ENCODE data around the gene PHACTR3. TPM values are rescaled to one million over a fixed set of nuclear protein-coding genes. Genes with fewer than 3 reads are reported as not detected.
A peak's percentile ranks its signal among the peaks of the same experiment; 100 is the strongest.

The PHACTR3 gene
- total RNA-seq, 1 donor from 2014 or later, result 22.3 TPM

DNA sequence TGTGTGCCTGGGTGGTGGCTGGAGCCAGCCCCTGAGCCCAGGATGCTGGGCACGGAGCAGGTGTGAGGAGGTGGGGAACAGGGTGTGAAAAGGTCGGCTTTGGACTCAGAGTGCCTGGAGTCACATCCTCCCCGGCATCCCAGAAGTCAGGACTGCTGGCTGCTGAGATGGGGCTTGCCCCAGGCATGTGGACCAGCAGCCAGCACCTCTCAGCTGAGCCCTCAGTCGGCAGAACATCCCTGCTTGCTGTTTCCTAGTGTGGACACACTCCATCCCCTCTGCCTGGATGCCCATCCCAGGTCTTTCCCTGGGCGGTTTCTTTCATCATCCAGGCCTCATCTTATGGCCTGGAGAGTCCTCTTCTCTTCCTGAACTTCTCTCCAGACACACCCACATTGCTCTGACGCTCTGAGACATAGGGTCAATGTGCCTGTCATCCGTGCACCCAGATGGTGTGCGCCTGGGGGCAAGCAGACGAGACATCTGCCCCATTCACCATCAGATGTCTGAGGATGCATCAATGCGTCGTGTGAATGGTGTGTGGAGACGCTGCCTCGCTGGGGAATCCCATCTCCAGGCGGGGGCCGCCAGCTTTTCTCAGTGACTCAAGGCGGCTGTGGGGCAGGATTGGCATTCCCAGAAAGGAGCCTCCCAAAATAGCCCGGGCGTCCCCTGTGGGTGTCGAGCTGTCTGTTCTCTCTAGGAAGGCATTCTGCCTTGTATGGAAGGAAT is 224.9 kb downstream of the PHACTR3 start:
- no peaks in the 10 kb centered on the region for H3K36me3 Mint-ChIP-seq (ENCODE audit: low read depth)
- no peak overlapping the region for H3K27ac Mint-ChIP-seq (ENCODE audit: unreplicated experiment)
- DNase-seq (ENCODE audit: low read depth, low spot score), result no peak
- no peaks in the 10 kb centered on the region for H3K27me3 Mint-ChIP-seq (ENCODE audit: low read depth)
- H3K4me1 Mint-ChIP-seq, result peaks cover 33% of the 10 kb centered on the region
- TF ChIP-seq, protein P1, sequence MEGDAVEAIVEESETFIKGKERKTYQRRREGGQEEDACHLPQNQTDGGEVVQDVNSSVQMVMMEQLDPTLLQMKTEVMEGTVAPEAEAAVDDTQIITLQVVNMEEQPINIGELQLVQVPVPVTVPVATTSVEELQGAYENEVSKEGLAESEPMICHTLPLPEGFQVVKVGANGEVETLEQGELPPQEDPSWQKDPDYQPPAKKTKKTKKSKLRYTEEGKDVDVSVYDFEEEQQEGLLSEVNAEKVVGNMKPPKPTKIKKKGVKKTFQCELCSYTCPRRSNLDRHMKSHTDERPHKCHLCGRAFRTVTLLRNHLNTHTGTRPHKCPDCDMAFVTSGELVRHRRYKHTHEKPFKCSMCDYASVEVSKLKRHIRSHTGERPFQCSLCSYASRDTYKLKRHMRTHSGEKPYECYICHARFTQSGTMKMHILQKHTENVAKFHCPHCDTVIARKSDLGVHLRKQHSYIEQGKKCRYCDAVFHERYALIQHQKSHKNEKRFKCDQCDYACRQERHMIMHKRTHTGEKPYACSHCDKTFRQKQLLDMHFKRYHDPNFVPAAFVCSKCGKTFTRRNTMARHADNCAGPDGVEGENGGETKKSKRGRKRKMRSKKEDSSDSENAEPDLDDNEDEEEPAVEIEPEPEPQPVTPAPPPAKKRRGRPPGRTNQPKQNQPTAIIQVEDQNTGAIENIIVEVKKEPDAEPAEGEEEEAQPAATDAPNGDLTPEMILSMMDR (conservative IDR thresholded peaks at IDR 0.05), result no peak
- no peak overlapping the region for H3K4me3 Mint-ChIP-seq
- H3K9me3 Mint-ChIP-seq, result no peaks in the 10 kb centered on the region

DNA sequence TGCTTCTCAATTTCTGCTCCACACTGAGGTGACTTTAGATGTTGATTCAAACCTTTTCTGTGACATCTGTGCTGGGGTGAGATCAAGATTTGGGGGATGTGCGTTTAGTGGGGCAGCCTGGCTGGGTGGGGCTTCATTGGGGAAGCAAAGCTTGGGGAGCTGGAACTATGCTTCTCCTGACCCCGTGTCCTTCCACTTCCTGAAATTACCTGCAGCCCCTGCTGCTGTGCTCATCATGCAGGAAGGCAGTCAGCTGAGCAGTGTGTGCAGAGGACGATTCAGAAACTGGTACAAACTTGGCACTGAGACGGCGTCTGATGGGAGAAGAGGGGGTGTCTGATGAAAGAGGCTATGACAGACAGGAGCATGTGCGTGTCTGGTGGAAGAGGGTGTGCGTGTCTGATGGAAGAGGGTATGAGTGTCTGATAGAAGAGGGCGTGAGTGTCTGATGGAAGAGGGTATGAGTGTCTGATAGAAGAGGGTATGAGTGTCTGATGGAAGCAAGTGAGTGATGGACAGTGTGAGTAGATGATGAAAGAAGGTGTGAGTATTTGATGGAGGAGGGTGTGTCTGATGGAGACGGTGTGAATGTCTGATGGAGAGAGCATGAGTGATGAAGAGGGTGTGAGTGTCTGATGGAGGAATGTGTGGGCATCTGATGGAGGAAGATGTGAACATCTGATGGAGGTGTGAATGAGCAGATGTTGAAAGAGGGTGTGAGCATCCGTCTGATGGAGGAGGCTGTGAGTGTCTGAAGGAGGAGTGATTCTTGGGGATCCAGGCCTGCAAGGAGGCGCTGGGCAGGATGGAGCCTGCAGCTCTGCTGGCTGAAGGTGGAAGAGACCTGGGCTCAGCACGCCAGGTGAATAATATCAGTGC is 225.7 kb downstream of the PHACTR3 start:
- H3K4me3 Mint-ChIP-seq, result no peak overlapping the region

DNA sequence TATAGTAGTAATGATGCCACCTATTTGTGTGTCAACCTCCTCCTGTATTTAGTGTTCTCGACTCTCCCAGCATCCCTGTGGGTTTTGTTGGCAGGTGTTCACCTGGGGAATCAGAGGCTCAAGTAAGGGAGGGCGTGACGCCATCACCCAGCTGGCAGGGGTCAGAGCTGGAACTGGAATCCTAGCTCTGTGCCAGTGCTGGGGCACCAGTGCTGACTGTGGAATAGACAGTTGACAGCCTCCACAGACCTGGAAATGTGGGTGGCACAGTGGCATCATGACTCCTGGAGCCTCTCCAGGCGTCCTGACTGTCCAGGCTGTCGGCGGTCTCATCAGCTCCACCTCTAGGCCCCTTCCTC is 226.3 kb downstream of the PHACTR3 start:
- no peak overlapping the region for H3K4me3 Mint-ChIP-seq
- no peaks in the 10 kb centered on the region for H3K9me3 Mint-ChIP-seq
- no peaks in the 10 kb centered on the region for H3K36me3 Mint-ChIP-seq (ENCODE audit: low read depth)
- peaks cover 8% of the 10 kb centered on the region for H3K27me3 Mint-ChIP-seq (ENCODE audit: low read depth)
- TF ChIP-seq, protein P1 (conservative IDR thresholded peaks at IDR 0.05), result no peak
- H3K4me1 Mint-ChIP-seq, result peaks cover 47% of the 10 kb centered on the region
- no peak overlapping the region for H3K27ac Mint-ChIP-seq (ENCODE audit: unreplicated experiment)
- DNase-seq (ENCODE audit: low read depth, low spot score), result no peak

More for the DNA sequence above, 225.7 kb downstream of the PHACTR3 start:
- Mint-ChIP-seq H3K27me3 (ENCODE audit: low read depth) (peaks cover 8% of the 10 kb centered on the region), H3K4me1 (peaks cover 41% of the 10 kb centered on the region), H3K27ac (ENCODE audit: unreplicated experiment) (no peak overlapping the region), H3K36me3 (ENCODE audit: low read depth) (no peaks in the 10 kb centered on the region), H3K9me3 (no peaks in the 10 kb centered on the region)
- no peak for DNase-seq (ENCODE audit: low read depth, low spot score)
- TF ChIP-seq, protein P1 (conservative IDR thresholded peaks at IDR 0.05), result no peak

DNA sequence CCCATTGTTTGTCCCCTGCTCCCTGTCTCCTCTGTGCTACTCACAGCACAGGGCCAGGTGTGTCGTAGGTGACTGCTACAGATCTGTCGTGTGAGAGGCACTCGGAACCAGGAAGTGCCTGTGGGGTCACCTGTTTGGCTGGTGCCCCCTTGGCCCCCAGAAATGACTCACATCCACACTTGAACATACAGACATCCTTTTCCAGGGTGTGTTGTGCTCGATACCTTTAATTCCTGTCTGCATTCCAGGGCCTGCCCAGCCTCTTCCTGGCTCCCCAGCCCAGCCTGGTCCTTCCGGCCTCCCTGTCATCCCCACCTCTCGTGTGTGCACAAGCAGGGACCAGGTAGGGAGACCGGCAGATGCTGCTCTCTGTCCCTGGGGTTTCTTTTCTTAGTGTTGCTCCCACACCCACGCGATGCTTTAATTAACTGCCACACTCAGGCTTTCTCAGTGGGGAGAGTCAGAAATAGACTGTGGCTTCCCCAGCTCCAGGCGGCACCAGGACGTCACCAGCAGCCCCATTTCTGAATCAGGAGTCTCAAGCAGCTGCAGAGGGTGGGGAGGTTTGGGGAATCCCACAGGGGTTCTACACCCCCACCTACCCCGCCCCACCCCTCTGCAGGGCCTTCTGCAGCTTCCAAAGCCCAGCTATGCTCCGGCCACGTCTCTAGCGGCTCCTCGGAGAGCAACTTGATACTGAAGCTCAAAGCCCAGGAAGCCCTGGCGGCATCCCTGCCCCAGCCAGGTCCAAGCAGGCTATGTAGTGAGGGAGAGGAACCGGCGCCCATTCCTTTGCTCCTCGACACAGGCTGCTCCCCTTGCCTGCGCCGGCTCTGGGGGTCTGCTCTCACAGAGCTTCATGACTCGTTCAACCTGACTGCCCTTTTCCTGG is 226.9 kb downstream of the PHACTR3 start:
- H3K9me3 Mint-ChIP-seq, result no peaks in the 10 kb centered on the region
- no peaks in the 10 kb centered on the region for H3K36me3 Mint-ChIP-seq (ENCODE audit: low read depth)
- H3K27me3 Mint-ChIP-seq (ENCODE audit: low read depth), result peaks cover 8% of the 10 kb centered on the region
- peaks cover 53% of the 10 kb centered on the region for H3K4me1 Mint-ChIP-seq
- H3K27ac Mint-ChIP-seq (ENCODE audit: unreplicated experiment), result peak overlapping the region; percentile 57
- no peak overlapping the region for H3K4me3 Mint-ChIP-seq
- no peak for DNase-seq (ENCODE audit: low read depth, low spot score)
- TF ChIP-seq, protein P1 (conservative IDR thresholded peaks at IDR 0.05), result no peak

DNA sequence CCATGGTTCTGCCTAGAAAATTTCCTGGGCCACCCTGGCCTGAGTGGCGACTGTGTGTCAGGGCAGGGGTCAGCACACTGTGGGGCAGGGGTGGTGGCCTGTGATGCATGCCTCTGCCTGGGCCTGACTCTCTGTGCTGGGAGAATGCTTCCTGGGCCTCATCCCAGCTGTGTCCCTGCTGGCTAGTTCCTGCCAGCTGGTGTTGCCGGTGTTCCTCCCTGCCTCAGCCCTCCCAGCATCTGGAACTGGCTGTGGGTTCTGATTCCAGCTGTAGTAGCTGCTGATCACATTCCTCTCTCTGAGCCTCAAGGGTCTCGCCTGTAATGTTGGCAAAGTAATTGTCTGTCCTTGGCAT is 227.6 kb downstream of the PHACTR3 start:
- Mint-ChIP-seq H3K9me3 (no peaks in the 10 kb centered on the region), H3K4me3 (no peak overlapping the region), H3K27me3 (ENCODE audit: low read depth) (peaks cover 8% of the 10 kb centered on the region), H3K36me3 (ENCODE audit: low read depth) (no peaks in the 10 kb centered on the region), H3K27ac (ENCODE audit: unreplicated experiment) (peak overlapping the region; percentile 57), H3K4me1 (peaks cover 59% of the 10 kb centered on the region)
- no peak for DNase-seq (ENCODE audit: low read depth, low spot score)
- TF ChIP-seq, protein P1 (conservative IDR thresholded peaks at IDR 0.05), result no peak
